Mammary epithelial cell (primary cell): ENCODE data around the gene KCNJ16.

Source experiments
- EZH2 ChIP-seq: IDR thresholded peaks from 2 replicates; pipeline ENCODE4 v1.6.1; 2012; ENCODE audit warnings: low read length, inconsistent platforms, borderline replicate concordance
- TF ChIP-seq, protein P1 (sequence below), 2 donors: IDR thresholded peaks in 1 of 2; conservative IDR thresholded peaks in 1 of 2; 2 replicates each; pipeline ENCODE4 v1.5.1; 2011 to 2012; ENCODE audit warnings: inconsistent platforms in 2 of 2, low read length in 2 of 2, mild to moderate bottlenecking in 2 of 2, control low read depth in 1 of 2, low read depth in 1 of 2; ENCODE audit not compliant: insufficient read depth in 1 of 2; ENCODE audit errors: extremely low read depth in 1 of 2

DNA sequence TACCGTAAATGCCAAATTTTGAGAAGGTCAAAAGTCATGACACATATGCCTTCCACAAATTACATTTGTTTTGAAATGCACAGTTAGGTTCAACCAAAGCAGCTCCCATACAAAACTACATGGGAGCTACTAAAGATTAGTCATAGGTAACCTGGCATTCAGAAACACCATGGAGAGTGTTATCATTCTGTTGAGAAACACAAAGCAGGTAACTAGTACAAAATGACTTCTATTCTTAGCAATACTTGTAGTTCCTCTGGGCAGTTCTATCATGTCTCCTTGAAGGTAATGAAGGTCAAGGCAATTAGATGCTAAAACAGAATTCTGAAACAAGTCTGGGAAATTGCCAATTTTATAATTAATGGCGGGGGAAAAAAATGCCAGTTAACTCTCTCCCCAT is 39.4 kb downstream of the KCNJ16 start:
- TF ChIP-seq, protein P1, sequence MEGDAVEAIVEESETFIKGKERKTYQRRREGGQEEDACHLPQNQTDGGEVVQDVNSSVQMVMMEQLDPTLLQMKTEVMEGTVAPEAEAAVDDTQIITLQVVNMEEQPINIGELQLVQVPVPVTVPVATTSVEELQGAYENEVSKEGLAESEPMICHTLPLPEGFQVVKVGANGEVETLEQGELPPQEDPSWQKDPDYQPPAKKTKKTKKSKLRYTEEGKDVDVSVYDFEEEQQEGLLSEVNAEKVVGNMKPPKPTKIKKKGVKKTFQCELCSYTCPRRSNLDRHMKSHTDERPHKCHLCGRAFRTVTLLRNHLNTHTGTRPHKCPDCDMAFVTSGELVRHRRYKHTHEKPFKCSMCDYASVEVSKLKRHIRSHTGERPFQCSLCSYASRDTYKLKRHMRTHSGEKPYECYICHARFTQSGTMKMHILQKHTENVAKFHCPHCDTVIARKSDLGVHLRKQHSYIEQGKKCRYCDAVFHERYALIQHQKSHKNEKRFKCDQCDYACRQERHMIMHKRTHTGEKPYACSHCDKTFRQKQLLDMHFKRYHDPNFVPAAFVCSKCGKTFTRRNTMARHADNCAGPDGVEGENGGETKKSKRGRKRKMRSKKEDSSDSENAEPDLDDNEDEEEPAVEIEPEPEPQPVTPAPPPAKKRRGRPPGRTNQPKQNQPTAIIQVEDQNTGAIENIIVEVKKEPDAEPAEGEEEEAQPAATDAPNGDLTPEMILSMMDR (conservative IDR thresholded peaks at IDR 0.05 in 1 of 2, IDR thresholded peaks at IDR 0.05 in 1 of 2; ENCODE audit: extremely low read depth in 1 of 2, insufficient read depth in 1 of 2, low read depth in 1 of 2, low read length in 2 of 2) = no peak
- TF ChIP-seq EZH2 = no peak
